OCI-LY3 (cell line): Measurements from ENCODE around the gene BCKDHA.

Source experiments
- EZH2phosphoT487 ChIP-seq: fragments of 200-600 bp; shearing (Covaris generic); IDR thresholded peaks from 2 replicates; pipeline ENCODE4 v1.6.1; 2018; ENCODE audit warnings: antibody characterized with exemption, mixed run types, low read depth
- TF ChIP-seq, protein P1 (sequence below): fragments of 200-600, 300-600 bp; sonication (generic); IDR thresholded peaks from 2 replicates; pipeline ENCODE4 v1.5.1; 2014; ENCODE audit warnings: antibody characterized with exemption, low read length, low read depth

DNA sequence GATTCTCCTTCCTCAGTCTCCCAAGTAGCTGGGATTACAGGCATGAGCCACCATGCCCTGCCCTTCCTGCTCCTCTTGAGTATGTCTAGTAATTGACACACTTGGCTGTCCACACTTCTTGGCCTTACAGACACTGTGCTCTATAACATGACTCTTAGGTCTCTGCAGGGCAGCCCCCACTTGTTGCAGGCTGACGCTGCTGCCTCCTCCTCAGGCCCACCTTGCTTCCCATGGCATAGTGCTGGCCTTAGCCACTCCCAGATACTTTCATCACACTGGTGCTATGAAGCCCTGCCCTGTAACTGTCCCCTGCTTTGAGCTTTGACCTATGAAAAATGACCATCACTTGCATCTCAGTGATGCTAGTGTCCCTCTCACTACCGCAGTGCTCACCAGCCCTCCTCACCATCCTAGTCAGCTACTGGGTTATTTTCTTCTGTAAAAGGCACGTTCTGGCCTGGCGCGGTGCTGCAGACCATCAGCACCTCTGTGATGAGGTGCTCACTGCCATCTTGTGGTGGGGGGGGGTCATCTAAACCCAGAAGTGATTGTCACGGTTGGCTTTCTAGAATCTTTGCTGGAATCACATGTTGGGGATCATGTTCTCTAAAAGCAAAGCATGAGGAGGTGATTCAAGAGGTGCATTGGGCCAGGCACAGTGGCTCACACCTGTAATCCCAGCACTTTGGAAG lies 55.1 kb downstream of the BCKDHA start:
- TF ChIP-seq, protein P1, sequence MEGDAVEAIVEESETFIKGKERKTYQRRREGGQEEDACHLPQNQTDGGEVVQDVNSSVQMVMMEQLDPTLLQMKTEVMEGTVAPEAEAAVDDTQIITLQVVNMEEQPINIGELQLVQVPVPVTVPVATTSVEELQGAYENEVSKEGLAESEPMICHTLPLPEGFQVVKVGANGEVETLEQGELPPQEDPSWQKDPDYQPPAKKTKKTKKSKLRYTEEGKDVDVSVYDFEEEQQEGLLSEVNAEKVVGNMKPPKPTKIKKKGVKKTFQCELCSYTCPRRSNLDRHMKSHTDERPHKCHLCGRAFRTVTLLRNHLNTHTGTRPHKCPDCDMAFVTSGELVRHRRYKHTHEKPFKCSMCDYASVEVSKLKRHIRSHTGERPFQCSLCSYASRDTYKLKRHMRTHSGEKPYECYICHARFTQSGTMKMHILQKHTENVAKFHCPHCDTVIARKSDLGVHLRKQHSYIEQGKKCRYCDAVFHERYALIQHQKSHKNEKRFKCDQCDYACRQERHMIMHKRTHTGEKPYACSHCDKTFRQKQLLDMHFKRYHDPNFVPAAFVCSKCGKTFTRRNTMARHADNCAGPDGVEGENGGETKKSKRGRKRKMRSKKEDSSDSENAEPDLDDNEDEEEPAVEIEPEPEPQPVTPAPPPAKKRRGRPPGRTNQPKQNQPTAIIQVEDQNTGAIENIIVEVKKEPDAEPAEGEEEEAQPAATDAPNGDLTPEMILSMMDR = peak; percentile 15; the same call in 1 of the 2 replicates
- no peak for TF ChIP-seq EZH2phosphoT487
